PC-9 (cell line): ENCODE measurements around the gene KIAA1217.

Experiments
- CTCF ChIP-seq: fragments of 200-600 bp; sonication (generic); conservative IDR thresholded peaks from 2 replicates; pipeline ENCODE4 v1.6.1; 2017; ENCODE audit warnings: mixed run types, antibody characterized with exemption, mild to moderate bottlenecking, moderate library complexity
- EZH2 ChIP-seq: fragments of 200-600 bp; sonication (generic); IDR thresholded peaks from 2 replicates; pipeline ENCODE4 v1.8.0; 2017; ENCODE audit warnings: antibody characterized with exemption, low read depth

DNA sequence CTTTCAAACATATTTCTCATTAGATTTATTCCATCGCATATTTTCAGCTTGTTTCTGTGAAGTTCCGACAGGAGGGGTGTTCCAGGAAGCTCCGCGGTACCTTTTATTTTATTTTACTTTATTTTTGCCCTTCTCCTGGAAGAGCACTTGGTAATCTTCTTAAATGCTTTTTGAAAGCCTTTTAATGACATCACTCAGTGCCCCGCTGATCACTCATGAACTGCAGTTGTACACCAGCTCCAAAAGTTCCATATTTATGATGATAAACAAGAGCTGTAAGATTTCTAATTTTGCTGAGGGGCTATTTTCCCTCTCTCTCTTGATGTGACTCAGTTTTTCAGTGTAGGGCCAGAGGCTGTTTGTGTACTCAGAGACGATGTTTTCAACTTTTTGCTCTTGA is 144.4 kb downstream of the KIAA1217 start:
- TF ChIP-seq CTCF (no peak), EZH2 (no peak)
